NCI-H510A (cell line): ENCODE results near the gene PDZD4.

ENCODE experiments used
- DNase-seq: peaks from one replicate; lab custom pipeline; 2025; lab: John Stamatoyannopoulos, UW

Gene PDZD4

DNA sequence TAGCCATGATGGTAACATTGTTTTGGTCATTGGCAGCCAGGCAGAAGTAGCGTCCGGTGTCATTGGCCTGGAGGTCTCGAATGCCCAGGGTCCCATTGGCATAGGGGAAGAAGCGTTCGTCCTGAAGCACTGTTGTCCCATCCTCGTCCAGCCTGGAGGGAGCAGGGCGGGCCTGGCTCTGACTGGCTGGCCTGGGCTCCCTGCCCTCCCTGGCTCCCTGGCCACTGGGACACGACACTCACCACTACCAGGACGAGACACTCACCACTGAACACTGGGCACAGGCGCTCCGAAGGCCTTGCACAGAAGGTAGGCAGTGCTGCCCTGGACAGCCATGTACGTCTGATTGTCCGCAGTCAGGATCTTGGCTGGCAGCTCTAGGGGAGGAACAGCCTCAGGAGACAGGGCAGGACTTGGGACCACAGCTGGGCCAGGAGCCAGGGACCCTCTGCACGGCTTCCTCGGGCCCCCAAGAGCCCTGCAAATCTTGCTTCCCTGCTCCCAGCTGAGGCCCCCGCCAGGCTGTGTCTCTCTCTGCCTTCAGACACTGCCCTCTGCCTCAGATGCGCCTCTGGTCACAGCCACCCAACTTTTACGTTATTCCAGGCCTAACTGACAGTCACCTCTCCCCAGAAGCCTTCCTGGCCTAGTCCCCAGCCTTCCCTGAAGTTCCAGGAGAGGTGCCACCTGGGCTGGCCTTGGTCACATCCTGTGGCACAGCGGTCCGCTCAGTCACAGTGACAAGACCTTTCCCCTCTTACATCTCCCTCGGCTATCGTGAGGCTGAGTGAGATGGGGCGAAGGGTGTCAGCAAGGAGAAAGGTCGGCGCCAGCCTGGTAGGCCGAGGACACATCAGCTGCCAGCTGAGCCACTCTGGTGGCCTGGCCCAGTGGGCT lies 38.5 kb upstream of the PDZD4 start:
- no peak for DNase-seq

DNA sequence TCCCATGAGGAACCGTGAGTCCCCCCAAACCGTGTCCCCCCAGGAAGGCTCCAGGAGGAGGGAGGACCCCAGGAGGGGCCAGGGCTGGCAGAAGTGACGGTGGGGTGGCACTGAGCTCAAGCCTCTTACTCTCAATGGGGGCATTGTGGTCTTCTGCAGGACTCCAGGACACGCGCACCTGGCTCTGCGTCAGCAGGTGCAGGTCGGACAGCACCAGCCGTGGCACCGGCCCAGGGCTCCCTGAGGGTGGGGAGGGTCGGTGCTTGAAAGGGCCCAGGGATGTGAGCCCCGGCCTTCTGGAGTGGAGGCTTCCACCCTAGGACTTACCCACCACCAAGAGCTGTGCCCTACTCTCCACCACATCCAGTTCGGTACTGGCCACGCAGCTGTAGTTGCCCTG lies 37.3 kb upstream of the PDZD4 start:
- DNase-seq = no peak

DNA sequence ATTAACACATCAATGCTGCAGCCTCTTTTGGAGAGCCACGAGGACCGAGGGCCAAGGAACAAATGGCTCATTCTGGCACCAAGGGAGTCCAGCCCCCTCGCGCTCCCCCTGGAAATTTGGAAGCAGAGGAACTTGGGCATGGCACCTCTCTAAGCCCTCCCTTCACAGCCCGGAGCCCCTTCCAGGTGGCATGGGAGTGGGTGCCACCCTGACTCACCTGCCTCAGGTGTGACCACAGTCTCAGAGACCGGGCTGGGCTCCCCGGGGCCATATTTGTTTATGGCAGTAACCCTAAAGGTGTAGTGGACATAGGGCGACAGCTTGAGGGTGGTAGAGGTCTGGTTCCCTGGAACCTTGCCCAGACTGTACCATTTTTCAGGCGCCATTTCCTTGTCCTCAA lies 36.8 kb upstream of the PDZD4 start:
- no peak for DNase-seq

DNA sequence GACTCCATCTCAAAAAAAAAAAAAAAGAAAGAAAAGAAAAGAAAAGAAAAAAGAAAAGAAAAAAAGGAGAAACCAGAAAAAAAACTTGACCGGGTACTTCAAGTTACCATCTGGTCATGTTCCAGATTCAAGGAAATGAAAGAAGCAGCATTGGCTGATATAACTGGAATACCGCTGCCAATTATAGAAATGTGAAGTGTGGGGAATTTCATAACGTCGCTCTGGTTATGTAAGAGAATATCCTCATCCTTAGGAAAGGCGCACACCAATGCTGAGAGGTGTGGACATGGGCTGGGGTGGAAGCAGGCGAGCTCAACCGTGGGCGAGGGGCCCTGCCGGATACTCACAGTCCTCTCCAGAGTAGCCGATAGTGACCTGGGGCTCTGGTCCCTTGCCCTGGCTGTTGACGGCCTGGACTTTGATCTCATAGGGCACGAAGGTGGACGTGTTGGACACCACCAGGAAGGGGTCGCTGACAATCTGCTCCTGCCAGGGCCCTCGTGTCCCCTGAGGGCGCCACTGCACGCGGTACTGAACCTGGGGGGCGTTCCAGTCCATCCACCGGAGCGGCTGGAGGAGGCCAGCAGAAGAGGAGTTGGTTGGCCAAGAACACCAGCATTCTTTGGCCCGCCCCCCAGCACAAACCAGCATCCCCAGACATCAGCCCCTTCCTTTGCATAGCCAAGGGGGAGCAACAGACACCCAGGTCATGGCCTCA lies 36.1 kb upstream of the PDZD4 start:
- no peak for DNase-seq

DNA sequence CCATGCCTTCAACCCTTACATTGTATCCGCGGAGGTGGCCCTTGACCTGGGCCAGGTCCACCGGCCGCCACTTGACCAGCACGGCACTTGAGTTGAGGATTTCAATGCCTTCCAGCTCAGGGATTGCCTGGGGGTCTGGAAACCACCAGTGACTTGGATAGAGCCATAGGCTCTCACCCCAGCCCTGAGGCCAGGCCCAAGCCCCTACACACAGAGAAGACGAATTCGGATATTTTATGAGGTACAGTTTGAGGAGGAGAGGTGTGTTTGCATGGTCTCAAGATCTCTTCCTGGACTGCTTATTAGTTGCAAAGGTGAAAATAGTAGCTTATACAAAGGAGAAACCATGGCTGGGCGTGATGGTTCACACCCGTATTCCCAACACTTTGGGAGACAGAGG lies 35.3 kb upstream of the PDZD4 start:
- DNase-seq = no peak

DNA sequence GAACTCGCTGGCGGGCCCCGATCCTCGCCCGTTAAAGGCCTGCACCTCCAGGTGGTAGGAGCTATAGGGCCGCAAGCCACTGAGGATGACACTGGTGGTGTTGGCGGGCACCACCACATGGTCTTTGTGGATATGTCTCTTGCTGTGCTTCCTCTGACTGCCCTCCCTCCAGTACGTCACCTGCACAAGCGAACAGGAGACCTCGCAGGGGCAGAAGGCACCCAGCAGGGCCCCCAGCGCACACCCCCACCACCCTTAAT lies 34.9 kb upstream of the PDZD4 start:
- no peak for DNase-seq

DNA sequence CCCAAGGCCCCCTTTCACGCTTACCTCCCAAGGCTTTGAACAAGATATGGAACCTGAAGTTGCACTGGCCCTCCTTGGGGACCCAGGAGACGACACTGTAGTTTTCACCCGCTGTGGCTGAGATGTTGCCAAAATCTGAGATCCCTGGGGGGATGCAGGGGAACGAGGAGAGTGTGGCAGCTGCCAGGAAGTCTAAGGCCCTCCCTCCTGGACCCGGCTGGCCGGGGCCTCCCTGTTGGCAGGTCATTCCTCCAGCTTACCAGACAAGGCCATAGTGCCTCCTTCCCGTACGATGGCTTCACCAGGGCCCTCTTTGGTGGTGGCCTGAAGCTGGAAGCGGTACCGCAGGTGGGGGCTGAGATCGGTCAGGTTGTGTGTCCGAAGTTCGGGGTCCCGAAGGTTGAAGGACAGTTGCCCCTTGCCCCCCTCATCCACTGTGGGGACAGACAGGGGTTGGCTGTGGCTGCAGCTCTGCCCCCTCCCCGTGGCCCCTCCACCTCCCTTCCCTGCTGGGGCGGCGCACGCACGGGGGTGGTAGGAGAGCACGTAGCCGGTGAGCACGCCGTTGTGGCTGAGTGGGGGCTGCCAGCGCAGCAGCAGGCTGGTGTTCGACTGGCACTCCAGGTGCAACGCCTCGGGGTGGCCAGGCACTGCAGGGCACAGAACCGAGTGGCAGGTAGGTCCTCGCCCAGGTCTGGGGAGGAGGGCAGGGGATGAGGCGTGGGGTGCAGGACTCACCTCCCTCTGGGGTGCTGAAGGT lies 34.4 kb upstream of the PDZD4 start:
- DNase-seq = no peak

DNA sequence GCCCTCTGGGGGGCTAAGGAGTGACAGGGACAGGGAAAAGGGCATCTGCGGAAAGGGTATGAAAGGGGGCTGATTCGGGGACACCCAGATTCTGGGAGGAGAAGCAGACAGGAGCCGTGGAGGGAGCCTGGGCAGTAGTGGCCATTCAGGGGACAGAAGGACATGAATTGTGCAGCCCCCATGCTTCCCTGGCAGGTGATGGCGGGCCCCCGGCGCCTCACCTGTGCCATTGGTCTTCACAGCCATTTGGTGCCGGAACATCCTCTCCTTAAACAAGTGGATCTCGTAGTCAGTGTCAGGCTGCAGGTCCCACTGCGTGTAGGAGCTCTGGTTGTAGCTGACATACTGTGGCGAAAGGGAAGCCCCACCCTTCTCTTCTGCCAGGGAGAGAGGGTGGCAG lies 33.8 kb upstream of the PDZD4 start:
- no peak for DNase-seq

DNA sequence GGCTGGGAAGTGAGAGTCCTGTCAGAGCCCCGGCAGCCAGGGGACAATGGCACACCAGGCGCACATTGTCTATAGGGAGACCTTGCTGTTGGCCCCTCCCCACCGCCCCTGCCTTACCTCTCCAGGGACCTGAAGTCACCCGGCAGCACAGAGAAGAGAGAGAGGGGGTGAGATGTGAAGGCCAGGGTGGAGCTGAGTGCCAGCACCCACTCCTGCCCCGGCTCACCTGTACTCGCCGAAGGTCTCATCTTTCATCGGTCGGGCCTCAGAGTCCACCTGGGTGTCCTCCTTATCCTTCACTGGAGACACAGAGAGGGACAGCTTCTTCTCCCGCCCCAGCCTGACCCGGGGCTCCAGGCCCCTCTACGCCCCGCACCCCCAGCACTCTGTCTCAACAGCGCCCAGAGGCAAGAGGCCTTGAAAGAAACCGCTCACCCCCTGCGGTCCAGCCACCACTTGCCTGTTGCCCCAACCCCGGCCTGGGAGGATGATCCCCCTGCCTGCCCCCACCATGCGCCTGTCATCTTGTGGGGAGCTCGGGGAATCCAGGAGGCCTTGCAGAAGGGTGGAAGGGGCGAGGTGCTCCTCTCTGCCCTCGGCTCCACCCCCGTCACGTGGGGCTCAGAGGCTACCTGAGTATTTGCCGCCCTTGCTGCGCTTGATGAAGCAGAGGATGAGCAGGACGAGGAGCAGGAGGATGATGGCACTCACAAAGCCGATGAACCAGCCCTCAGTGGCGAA lies 33.1 kb upstream of the PDZD4 start:
- DNase-seq = no peak

DNA sequence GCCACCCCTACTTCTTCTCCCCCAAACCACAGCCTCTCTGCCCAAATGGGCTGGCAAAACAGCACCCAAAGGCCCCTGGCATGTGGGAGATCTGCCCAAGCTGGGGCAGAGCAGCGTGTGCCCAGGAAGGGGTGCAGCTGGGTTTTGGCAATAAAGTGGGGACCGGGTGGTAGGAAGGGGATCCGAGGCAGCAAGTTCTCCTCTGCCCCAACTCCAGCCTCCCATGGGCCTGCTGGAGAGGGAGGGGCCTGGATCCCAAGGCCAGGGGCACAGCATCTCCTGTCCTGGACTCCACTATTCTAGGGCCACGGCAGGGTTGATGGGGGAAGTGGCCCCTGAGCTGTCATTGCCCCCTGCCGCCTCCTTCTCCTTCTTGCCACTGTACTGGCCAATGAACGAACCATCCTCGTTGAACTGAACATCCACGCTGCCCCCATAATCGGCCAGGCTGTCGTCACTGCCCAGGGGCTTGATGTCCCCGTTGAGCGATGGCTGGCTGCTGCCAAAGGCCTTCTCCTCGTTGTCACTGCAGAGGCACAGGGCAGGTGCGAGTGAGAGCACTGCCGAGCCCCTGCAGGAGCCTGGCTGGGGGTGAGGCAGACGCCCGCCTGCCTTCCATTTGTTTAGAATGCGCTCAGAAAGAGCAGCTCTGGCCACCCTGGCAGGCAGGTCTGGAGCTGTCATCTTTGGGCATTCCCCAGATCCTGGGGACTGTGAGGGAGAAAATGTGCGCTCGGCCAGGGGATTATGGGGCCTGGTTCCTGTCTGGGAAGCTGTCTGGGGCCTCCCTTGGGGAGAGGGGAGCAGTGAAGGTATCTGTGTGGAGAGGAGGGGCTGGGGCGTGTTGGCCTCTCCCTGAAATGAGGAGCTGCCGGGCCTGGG lies 32.3 kb upstream of the PDZD4 start:
- DNase-seq = no peak

DNA sequence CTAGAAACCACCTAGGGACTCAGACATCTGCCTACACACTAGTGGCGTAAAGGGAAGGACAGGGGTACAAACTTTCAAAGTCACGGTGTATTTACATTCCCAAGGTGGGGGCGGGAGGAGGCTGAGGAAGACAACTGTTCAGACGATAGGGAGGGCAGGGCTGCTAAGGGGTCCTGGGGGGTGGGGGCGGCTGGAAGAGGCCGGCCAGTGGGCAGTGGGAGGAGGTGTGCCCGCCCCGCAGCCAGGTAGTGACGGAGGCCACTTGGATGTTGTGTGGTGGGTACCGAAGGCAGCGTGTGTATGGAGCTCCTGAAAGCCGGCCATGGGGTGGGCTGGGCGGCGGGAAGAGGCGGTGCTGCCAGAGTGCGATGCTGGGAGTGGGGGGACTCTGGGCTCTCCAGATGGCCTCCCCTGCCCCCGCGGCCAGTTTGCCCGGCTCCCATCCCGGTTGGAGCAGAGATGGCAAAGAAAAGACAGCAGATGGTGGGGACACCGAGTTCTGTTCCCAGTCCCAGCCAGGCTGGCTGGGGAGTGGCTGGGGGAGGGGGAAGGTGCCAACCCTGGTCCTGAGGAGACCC lies 31.5 kb upstream of the PDZD4 start:
- no peak for DNase-seq

DNA sequence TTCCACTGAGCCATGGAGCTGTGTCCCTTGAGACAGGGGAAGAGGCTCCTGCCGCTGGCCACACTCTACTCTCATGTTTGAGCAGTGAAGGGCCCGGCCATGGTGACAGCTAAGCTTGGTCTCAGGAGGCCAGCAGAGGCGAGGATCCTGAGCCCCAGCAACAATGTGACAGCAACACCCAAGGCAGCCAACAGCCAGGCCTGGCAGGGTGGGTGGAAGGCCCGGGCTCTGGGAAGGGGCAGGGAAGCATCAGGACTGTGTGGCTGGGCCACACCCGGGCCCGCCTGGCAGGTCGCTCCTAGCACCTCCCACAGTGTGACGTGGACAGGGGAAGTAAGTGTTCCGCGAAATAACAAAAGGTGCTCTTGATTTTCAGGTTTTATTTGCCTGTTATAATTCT lies 30.8 kb upstream of the PDZD4 start:
- DNase-seq = no peak

DNA sequence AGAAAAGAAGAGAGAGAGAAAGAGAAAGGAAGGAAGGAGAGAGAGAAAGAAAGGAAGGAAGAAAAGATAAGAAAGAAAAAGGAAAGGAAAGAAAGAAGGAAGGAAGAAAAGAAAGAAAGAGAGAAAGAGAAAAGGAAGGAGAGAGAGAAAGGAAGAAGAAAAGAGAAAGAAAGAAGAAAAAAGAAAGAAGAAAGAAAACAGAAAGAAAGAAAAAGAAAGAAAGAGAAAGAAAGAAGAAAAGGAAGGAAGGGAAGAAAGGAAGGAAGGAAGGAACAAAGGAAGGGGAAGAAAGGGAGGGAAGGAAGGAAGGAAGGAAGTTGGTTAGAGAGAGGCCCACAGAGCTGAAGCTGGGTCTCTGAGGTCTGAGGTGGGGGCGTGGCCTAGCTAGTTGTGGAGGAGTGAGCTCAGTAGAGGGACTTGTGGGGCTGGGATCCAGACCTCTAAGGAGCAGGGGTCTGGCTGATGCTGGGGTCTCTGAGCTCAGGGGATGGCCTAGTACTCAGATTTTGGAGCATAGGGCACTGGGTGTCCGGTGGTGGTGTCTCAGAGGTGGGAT lies 27.1 kb upstream of the PDZD4 start:
- no peak for DNase-seq

DNA sequence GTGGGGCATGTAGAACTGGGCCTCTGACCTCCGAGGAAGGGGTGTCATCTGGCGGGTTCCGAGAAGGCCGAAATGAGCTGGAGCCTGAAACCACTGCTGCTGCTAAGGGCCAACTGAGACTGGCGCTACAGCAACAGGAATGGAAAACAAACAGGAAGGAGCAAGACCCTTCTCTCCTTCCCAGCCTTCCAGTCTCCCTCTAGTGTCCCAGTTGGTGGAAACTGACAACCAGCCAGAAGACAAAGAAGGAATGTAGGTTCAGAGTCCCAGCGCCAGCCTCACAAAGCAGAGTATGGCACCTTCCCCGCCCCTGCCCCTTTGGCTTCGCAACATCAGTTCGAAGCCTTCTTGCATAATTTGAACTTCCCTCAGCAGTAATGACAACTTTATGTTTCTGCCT lies 24.4 kb upstream of the PDZD4 start:
- no peak for DNase-seq

DNA sequence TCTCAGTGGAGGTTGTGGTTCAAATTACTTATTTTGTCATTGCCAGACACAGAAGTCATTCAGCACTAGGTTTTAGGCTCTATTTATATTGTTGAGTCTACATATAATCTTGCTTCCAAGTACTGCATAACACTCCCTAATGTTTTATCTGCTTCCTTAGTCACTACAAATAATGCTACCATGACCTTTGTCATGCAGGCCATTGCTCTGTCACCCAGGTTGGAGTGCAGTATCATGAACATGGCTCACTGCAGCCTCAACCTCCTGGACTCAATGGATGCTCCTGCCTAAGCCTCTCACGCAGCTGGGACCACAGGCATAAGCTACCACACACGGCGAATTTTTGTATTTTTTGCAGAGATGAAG lies 23.5 kb upstream of the PDZD4 start:
- no peak for DNase-seq

DNA sequence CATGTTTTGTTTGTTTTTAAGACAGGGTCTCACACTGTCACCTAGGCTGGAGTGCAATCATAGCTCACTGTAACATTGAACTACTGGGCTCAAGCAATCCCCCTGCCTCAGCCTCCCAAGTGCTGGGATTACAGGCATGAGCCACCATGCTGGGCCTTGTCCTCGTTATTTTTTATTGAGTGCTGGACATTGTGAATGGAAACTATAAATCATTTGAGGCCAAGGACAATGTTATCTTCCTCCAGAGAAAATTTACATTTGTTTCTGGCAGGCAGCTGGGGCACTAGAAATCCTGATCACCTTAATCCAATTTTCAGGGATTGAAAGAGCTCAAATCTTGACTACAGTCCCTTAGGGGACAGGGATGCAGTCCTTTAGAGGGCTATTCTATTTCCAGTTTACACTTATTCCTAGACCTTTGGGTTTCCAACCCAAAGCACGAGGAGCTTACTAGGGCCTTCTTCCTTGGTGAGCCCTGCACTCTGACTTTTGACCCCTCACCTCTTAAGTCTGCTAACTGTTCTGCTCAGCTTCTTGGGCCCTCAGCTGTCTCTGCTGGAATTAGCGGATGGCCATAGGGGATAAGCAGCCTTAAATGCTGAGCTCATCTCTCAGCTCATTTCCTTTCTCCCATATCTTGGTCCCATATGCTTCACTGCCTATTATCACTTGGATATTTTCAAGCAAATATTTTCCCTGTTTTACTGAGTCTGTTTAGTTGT lies 23.0 kb upstream of the PDZD4 start:
- no peak for DNase-seq

DNA sequence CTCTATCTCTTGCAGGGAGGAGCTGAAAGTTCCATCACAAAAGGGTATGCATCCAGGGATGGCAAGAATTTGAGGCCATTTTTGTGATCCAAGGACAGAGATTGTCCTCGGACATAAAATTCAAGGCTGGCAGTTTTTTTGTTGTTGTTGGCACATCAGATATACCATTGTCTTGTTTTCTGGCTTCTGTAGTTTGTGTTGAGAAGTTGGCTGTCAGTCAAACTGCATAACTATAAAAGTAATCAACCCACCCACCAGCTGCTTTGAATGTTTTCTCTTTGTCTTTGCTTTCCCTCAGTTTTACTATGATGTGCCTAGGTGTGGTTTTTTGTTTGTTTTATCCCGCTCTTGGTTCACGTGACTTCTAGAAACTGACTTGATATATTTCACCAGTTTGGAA lies 21.6 kb upstream of the PDZD4 start:
- DNase-seq = no peak

DNA sequence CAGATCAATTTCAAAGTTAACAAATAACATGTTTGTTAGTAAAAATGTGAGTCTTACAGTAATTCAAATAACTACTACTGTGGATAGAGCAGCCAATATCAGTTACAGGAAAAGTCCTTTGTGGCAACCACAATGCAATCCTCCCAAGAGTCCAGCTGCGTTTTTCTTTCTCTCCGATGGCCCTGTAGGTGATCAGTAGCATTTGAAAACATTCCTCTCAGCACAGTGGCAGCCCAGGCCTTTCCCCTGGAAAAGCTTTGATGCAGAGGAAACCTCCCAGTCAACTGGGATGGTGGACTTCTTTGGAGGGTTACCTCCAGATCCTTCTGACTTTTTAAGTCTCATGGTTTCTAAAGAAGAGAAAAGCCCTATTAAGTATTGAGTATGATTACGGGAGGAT lies 18.0 kb upstream of the PDZD4 start:
- DNase-seq = no peak

DNA sequence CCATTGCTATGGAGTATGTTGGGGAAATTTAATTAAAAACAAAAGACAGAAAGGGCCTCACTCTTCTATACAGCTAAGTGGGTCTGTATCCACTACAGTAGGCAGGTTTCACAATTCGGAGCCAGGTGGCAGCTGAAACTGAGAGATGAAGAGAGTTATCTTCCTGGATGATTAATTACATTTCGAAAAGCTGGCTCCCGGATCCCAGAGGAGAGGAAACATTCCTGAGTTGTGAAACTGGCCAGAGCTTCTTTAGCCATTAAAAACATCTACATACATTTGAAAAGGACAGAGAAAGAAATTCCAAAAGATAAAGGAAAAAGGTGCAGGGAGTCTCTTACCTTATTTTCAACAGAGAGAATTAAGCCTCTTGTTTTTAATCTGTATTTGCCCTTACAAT lies 15.5 kb upstream of the PDZD4 start:
- no peak for DNase-seq

DNA sequence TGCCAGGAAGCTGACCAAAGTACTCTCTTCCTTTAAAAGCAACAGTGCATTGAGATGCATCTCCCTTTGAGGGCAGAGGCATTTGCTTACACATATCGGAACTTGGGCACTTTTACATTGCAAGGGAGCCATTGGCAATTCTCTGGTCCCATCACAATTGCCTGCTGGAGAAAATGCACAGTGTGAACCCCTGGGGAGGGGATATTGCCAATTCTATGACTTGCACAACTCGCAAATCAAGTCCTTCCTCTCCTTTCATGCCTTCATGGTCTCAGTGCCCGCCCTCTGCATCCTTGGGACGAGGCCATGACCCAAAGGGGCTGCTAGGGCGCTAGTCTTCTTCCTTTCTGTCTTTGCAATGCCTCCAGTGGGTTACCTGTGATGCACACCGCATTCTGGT lies 14.9 kb upstream of the PDZD4 start:
- no peak for DNase-seq
